GM19324 (cell line): ENCODE results near the gene SORT1.

ENCODE experiments used
- ATAC-seq: cut with Tn5 transposase; IDR thresholded peaks from one replicate; pipeline ENCODE4 v1.9.1; 2021; ENCODE audit warnings: mild to moderate bottlenecking, moderate library complexity; ENCODE audit not compliant: unreplicated experiment, low FRiP score

Gene SORT1

GRCh38 chr1:109265016-109265415 lies 132.7 kb downstream of the SORT1 start:
- ATAC-seq, result no peak

- ATAC-seq, result no peak
Measured at GRCh38 chr1:109264379-109264755, 133.4 kb downstream of the SORT1 start.

- ATAC-seq, result no peak
Measured at GRCh38 chr1:109263597-109264378, 133.9 kb downstream of the SORT1 start.

GRCh38 chr1:109263234-109263596 lies 134.5 kb downstream of the SORT1 start:
- no peak for ATAC-seq

GRCh38 chr1:109262231-109263055 lies 135.3 kb downstream of the SORT1 start:
- no peak for ATAC-seq

GRCh38 chr1:109261578-109261977 lies 136.1 kb downstream of the SORT1 start:
- ATAC-seq, result no peak

GRCh38 chr1:109261006-109261405 lies 136.7 kb downstream of the SORT1 start:
- no peak for ATAC-seq

GRCh38 chr1:109259674-109260557 lies 137.8 kb downstream of the SORT1 start:
- ATAC-seq, result no peak
